GM19452 (cell line): ENCODE measurements around the gene TGIF1.
A peak's percentile ranks its signal among the peaks of the same experiment; 100 is the strongest.
"Not testable (repeated sequence)": the region's sequence is repeated elsewhere in the genome, so short reads cannot be mapped to it uniquely, and the experiment has no call there.

Experiments used
- ATAC-seq: cut with Tn5 transposase; IDR thresholded peaks from one replicate; pipeline ENCODE4 v1.9.1; 2021; ENCODE audit not compliant: unreplicated experiment

TGIF1 gene

GRCh38 chr18:3450012-3450798, at the start of gene TGIF1:
Gene TGIF1, plus strand, starts transcription at chr18:3450172. Its CDS starts 318 bp downstream, at chr18:3450490.
- ATAC-seq: no peak

- ATAC-seq: no peak
Measured at GRCh38 chr18:3400567-3401296, 49.2 kb upstream of the TGIF1 start.

- ATAC-seq: peak; percentile 92
Measured at GRCh38 chr18:3401669-3402620, 48.0 kb upstream of the TGIF1 start.

GRCh38 chr18:3402982-3403451, 47.0 kb upstream of the TGIF1 start:
- ATAC-seq: no peak

- ATAC-seq: no peak
Measured at GRCh38 chr18:3405713-3406112, 44.3 kb upstream of the TGIF1 start.

DNA sequence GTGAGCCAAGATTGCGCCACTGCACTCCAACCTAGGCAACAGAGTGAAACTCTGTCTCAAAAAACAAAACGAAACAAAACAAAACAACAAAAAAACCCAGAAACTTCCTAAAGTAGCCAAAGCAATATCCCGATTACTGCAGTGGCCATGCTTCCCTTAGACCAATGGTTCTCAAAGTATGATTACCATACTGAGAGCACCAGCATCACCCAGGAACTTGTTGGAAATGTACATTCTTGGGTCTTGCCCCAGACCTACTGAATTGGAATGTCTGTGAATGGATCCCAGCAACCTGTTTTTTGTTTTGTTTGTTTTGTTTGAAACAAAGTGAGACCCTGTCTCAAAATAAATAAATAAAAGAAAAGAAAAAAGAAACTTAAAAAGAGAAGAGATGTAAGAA, 41.9 kb upstream of the TGIF1 start:
- no peak for ATAC-seq

DNA sequence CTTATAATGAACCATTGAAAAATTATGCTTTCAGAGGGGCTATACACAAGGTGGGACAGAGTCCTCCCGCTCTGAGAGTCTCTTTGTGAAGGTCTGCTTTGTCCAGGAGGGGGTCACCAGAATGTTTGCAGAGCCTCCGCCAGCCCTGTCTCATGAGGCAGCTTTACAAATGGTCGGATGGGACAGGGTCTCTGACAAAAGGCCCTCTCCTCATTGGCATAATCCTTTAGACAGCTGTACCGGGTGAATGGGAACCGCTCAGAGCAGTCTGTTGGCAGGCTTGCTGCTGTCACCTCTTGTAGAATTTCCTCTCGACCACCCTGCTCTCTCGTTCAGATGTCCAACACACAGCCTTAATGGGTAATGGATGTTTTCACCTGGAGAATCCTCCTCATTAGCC, 40.2 kb upstream of the TGIF1 start:
- no peak for ATAC-seq

- ATAC-seq: no peak
Measured at GRCh38 chr18:3410273-3410672, 39.7 kb upstream of the TGIF1 start.

GRCh38 chr18:3410876-3411275, 39.1 kb upstream of the TGIF1 start:
- not testable (repeated sequence) for ATAC-seq

GRCh38 chr18:3411327-3411726, 38.6 kb upstream of the TGIF1 start:
- no peak for ATAC-seq

- ATAC-seq: no peak
Measured at GRCh38 chr18:3411854-3412268, 38.1 kb upstream of the TGIF1 start.

DNA sequence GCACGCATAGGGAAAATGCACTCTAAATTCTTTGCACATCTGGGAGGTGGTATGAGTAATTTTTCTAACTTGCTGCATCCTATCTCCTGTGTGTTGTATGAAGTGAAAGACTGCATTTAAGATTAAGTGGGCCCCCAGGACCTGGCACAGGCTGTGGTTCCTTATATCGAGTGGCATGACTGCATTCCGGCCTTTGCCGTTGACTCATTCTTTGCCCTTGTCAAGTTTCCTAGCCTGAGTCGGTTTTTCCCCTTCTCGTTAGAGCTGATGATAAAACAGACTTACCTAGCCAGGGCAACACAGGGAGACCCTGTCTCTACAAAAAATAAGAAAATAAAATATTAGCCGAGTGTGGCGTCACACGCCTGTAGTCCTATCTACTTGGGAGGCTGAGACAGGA, 37.4 kb upstream of the TGIF1 start:
- ATAC-seq: not testable (repeated sequence)

- no peak for ATAC-seq
Measured at GRCh38 chr18:3415110-3415509, 34.9 kb upstream of the TGIF1 start.

DNA sequence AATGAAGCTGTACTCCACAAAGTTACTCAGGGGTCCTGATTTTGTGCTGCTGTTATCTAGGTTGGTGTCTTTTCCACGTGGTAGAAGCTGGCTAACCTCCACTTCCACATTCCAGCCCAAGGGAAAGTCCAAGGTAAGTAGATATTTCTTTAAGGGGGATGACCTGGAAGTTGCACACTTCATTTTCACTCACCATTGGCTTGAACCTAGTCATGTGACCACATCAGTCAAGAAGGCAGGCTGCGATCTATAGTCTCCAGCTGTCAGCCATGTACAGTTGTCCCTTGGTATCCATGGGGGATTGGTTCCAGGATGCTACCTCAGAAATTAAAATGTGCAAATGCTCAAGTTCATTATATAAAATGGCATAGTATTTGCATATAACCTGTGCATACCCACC, 31.9 kb upstream of the TGIF1 start:
- no peak for ATAC-seq

GRCh38 chr18:3420919-3421279, 29.1 kb upstream of the TGIF1 start:
- ATAC-seq: no peak

DNA sequence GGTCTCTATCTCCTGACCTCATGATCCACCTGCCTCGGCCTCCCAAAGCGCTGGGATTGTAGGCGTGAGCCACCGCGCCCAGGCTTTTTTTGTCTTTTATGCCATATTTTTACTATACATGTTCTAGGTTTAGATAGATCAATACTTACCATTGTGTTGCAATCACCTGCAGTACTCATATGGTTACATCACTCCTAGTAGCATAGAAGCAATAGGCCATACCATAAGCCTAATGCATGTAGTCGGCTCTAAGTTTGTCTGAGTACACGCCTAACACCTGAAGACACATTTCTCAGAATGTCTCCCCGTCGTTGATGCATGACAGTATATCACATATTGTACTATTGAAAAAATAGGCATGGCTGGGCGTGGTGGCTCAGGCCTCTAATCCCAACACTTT, 27.1 kb upstream of the TGIF1 start:
- no peak for ATAC-seq

- ATAC-seq: no peak
Measured at GRCh38 chr18:3424280-3424890, 25.6 kb upstream of the TGIF1 start.

GRCh38 chr18:3425030-3425429, 24.9 kb upstream of the TGIF1 start:
- no peak for ATAC-seq

- ATAC-seq: no peak
Measured at GRCh38 chr18:3425446-3425845, 24.5 kb upstream of the TGIF1 start.

GRCh38 chr18:3426074-3426473, 23.9 kb upstream of the TGIF1 start:
- ATAC-seq: no peak

DNA sequence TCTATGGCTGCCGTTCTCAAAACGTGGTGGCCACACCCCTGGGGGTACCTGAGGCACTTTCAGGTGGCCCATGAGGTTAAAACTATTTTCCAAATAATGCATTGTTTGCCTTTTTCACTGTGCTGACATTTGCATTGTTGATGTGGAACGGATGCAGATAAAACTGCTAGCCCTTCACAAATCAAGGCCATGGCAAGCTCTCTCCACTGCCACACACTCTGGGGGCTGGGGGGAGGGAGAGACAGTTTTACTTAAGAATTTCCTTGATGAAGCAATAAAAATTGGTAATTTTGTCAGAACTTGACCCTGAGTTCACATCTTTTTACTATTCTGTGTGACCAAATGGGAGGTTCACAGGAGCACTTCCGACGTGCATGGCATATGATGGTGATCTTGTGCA, 22.0 kb upstream of the TGIF1 start:
- ATAC-seq: no peak
